DND-41 (cell line): Measurements from ENCODE around the gene RGS14.

Experiments
- ATAC-seq: fragments of 200-7000 bp; cut with Tn5 transposase; 3 replicates; pipeline ENCODE4 v1.9.1; 2021; ENCODE audit warnings: low read depth; ENCODE audit not compliant: insufficient read depth
- DNase-seq: peaks from one replicate; pipeline ENCODE4 v3.0.0-alpha.2; 2020
- H2AFZ ChIP-seq: 2 replicates; pipeline ENCODE4 v1.6.0; 2012; ENCODE audit warnings: low read depth, low read length
- H3K27ac ChIP-seq: 2 replicates; pipeline ENCODE4 v1.5.1; 2012; ENCODE audit warnings: low read length, inconsistent platforms
- H3K27me3 ChIP-seq: fragments of 200-600 bp; sonication (generic); 2 replicates; pipeline ENCODE4 v1.6.0; 2012; ENCODE audit warnings: low read length, mild to moderate bottlenecking, inconsistent platforms; ENCODE audit not compliant: insufficient read depth, poor library complexity
- H3K36me3 ChIP-seq: 2 replicates; pipeline ENCODE4 v1.5.1; 2012; ENCODE audit warnings: low read length, inconsistent platforms; ENCODE audit not compliant: insufficient read depth
- H3K4me1 ChIP-seq: 2 replicates; pipeline ENCODE4 v1.5.1; 2012; ENCODE audit warnings: mild to moderate bottlenecking, low read length; ENCODE audit not compliant: insufficient read depth
- H3K4me2 ChIP-seq: 2 replicates; pipeline ENCODE4 v1.6.0; 2012; ENCODE audit warnings: mild to moderate bottlenecking, moderate library complexity, low read length, inconsistent platforms; ENCODE audit not compliant: insufficient read depth
- H3K4me3 ChIP-seq, 2 experiments: fragments of 200-600 bp in 1 of 2; shearing (Covaris generic) in 1 of 2; 2 replicates each; pipeline ENCODE4 v1.5.1; 2012 to 2016; ENCODE audit warnings: inconsistent platforms in 2 of 2, low read length in 2 of 2, mild to moderate bottlenecking in 2 of 2, low read depth in 1 of 2, moderate library complexity in 1 of 2
- H3K79me2 ChIP-seq: 2 replicates; pipeline ENCODE4 v1.6.0; 2012; ENCODE audit warnings: low read length, inconsistent platforms; ENCODE audit not compliant: insufficient read depth
- H3K9ac ChIP-seq: 2 replicates; pipeline ENCODE4 v1.6.0; 2012; ENCODE audit warnings: low read depth, mild to moderate bottlenecking, inconsistent platforms, low read length, moderate library complexity
- H3K9me3 ChIP-seq: 2 replicates; pipeline ENCODE4 v1.5.1; 2012; ENCODE audit warnings: low read length, moderate library complexity, mild to moderate bottlenecking, inconsistent platforms; ENCODE audit not compliant: insufficient read depth, severe bottlenecking
- H4K20me1 ChIP-seq: 2 replicates; pipeline ENCODE4 v1.6.0; 2012; ENCODE audit warnings: low read length; ENCODE audit not compliant: insufficient read depth
- EZH2 ChIP-seq: IDR thresholded peaks from 3 replicates; pipeline ENCODE4 v1.6.1; 2012; ENCODE audit warnings: borderline replicate concordance, low read depth, mild to moderate bottlenecking, moderate library complexity, low read length, inconsistent platforms; ENCODE audit not compliant: severe bottlenecking
- TF ChIP-seq, protein P1 (sequence below): IDR thresholded peaks from 2 replicates; pipeline ENCODE4 v1.5.1; 2012; ENCODE audit warnings: borderline replicate concordance, low read length, moderate library complexity, mild to moderate bottlenecking; ENCODE audit not compliant: poor library complexity, severe bottlenecking; ENCODE audit errors: extremely low read depth

Gene RGS14

DNA sequence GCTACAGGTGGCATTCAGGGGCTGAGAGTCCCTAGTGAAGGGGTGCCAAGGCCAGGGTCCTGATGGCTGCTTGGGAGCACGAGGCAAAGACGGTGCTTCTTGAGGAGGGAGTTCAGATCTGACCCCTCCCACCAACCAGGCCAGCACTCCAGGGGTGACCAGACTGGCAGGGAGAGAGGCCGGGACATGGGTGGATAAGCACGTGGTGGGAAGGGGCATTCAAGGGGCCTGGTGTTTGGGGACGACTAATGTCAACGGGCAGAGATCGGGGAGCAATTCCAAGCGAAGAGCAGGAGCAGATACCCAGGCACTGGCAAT, 4.5 kb downstream of the RGS14 start:
- H3K9ac ChIP-seq, result no peak overlapping the region
- TF ChIP-seq EZH2, result no peak
- TF ChIP-seq, protein P1, sequence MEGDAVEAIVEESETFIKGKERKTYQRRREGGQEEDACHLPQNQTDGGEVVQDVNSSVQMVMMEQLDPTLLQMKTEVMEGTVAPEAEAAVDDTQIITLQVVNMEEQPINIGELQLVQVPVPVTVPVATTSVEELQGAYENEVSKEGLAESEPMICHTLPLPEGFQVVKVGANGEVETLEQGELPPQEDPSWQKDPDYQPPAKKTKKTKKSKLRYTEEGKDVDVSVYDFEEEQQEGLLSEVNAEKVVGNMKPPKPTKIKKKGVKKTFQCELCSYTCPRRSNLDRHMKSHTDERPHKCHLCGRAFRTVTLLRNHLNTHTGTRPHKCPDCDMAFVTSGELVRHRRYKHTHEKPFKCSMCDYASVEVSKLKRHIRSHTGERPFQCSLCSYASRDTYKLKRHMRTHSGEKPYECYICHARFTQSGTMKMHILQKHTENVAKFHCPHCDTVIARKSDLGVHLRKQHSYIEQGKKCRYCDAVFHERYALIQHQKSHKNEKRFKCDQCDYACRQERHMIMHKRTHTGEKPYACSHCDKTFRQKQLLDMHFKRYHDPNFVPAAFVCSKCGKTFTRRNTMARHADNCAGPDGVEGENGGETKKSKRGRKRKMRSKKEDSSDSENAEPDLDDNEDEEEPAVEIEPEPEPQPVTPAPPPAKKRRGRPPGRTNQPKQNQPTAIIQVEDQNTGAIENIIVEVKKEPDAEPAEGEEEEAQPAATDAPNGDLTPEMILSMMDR, result no peak
- H3K27ac ChIP-seq, result no peak overlapping the region
- DNase-seq (no peak), ATAC-seq (no peak)
- H2AFZ ChIP-seq, result no peak overlapping the region
- H3K79me2 ChIP-seq, result no peaks in the 10 kb centered on the region
- no peaks in the 10 kb centered on the region for H3K27me3 ChIP-seq
- H3K9me3 ChIP-seq, result no peaks in the 10 kb centered on the region
- H3K36me3 ChIP-seq, result no peaks in the 10 kb centered on the region
- peaks cover 27% of the 10 kb centered on the region for H3K4me1 ChIP-seq
- H3K4me3 ChIP-seq, result no peak overlapping the region
- no peak overlapping the region for H3K4me2 ChIP-seq
- H4K20me1 ChIP-seq, result no peaks in the 10 kb centered on the region

DNA sequence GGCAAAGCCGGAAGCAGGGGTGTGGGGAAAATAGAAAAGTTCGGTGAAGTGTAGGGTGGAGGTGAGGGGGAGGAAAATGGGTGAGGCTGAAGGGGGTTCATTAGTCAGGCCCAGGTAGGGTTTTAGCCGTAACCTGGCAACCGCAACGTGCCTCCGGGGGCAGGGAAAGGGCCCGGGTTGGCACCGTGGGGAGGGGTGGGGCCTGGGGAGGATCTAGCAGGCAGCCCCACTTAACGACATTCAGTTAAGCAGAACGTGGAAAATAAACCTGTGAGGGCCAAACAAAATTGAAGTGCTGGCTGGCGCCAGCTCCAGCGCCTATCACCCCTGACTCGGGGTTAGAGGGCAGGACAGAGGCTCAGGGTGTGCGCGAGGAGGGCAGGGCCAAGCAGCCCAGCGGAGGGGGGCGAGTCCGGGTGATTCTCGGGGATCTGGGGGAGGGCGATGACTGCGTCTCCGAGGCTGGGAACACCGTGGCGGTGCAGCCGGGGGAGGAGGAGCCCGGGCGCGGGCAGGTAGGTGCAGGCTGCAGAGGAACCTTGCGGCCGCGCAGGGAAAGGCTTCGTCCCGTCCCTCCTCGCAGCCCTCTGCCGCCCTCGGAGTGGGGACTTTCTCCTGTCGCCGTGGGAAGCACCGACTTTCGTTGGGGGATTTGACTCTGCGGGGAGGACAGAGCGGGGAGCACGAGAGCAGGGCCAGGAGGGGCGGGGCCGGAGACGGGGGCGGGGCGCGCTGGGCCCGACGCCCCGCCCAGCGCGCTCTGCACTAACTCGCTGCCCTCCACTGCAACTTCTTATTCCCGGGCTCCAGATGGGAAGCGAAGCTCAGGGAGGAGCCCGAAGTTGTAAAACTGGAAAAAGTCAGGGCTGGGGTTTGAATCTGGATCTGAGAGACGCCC, 5.1 kb downstream of the RGS14 start:
- TF ChIP-seq, protein P1, result no peak
- no peak for TF ChIP-seq EZH2
- DNase-seq, result peak; percentile 28
- Histone ChIP-seq H3K9ac (no peak overlapping the region; the same call in 1 of the 2 replicates), H4K20me1 (no peaks in the 10 kb centered on the region), H3K79me2 (no peaks in the 10 kb centered on the region), H3K27ac (no peak overlapping the region), H3K9me3 (no peaks in the 10 kb centered on the region), H3K36me3 (no peaks in the 10 kb centered on the region), H3K27me3 (no peaks in the 10 kb centered on the region), H3K4me2 (peak overlapping the region; percentile 49), H2AFZ (no peak overlapping the region), H3K4me3 (no peak overlapping the region; a peak in 1 of 4 replicates), H3K4me1 (peaks cover 21% of the 10 kb centered on the region)
- ATAC-seq, result peak; percentile 48; the same call in 1 of the 3 replicates

DNA sequence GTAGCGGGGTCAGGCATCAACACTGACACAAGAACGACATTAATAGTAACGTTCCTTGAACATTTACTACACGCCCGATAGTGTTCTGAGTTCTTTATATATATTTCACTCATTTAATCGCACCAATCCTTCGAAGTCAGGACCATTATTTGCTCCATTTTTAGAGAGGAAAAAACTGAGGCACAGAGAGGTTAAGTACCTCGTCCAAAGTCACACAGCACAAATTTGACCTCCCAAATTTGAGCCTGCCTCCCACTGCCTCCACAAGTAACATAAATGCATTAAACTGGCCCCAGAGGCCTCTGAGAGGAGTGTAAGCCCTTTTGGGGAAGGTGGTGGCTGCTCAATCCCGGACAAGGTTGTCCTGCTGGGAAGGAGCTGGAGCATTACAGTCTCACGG, 5.8 kb downstream of the RGS14 start:
- H3K27ac ChIP-seq, result no peak overlapping the region
- no peak for ATAC-seq
- H2AFZ ChIP-seq, result no peak overlapping the region

More for the DNA sequence above, 5.8 kb downstream of the RGS14 start:
- no peaks in the 10 kb centered on the region for H3K9me3 ChIP-seq
- H4K20me1 ChIP-seq, result no peaks in the 10 kb centered on the region
- H3K79me2 ChIP-seq, result no peaks in the 10 kb centered on the region
- no peaks in the 10 kb centered on the region for H3K36me3 ChIP-seq
- peak overlapping the region; percentile 49 for H3K4me2 ChIP-seq
- no peak for DNase-seq
- no peak overlapping the region; the same call in 1 of the 2 replicates for H3K9ac ChIP-seq
- H3K27me3 ChIP-seq, result no peaks in the 10 kb centered on the region
- no peak overlapping the region for H3K4me3 ChIP-seq
- TF ChIP-seq, protein P1, result no peak
- no peak for TF ChIP-seq EZH2
- peaks cover 14% of the 10 kb centered on the region for H3K4me1 ChIP-seq
